IMR-90 (cell line): ENCODE data around the gene SMIM14.

Experiments
- RAD21 ChIP-seq: IDR thresholded peaks from 2 replicates; pipeline ENCODE4 v1.6.1; 2012; ENCODE audit warnings: low read length, improper control_type of control experiment
- SMC3 ChIP-seq: fragments of 150-350 bp; IDR thresholded peaks from 2 replicates; pipeline ENCODE4 v1.6.1; 2016; ENCODE audit warnings: low read depth, mild to moderate bottlenecking, antibody characterized with exemption, low read length, moderate library complexity

- TF ChIP-seq RAD21, result no peak
- no peak for TF ChIP-seq SMC3
Observed at GRCh38 chr4:39514888-39515401, 123.7 kb downstream of the SMIM14 start.
